Neuronal stem cell (in vitro differentiated cells): ENCODE data around the gene DOCK11.
"Not testable (repeated sequence)": the region's sequence is repeated elsewhere in the genome, so short reads cannot be mapped to it uniquely, and the experiment has no call there.

Experiments
- DNase-seq: peaks from one replicate; pipeline ENCODE4 v3.0.0-alpha.2; 2013; ENCODE audit warnings: low spot score
- H2AFZ ChIP-seq: one replicate; pipeline ENCODE4 v1.6.1; 2013; ENCODE audit warnings: mild to moderate bottlenecking, low read length, inconsistent platforms
- H2AK5ac ChIP-seq: 2 replicates; pipeline ENCODE4 v1.6.1; 2013; ENCODE audit warnings: low read depth, mild to moderate bottlenecking, inconsistent platforms, low read length, moderate library complexity, mixed read lengths
- H2BK120ac ChIP-seq: 2 replicates; pipeline ENCODE4 v1.6.1; 2013; ENCODE audit warnings: low read depth, mild to moderate bottlenecking, inconsistent platforms, low read length, moderate library complexity, mixed read lengths
- H2BK12ac ChIP-seq: one replicate; pipeline ENCODE4 v1.6.1; 2013; ENCODE audit warnings: low read length, inconsistent platforms
- H2BK15ac ChIP-seq: 2 replicates; pipeline ENCODE4 v1.6.1; 2013; ENCODE audit warnings: mild to moderate bottlenecking, low read length, inconsistent platforms, mixed read lengths
- H2BK5ac ChIP-seq: one replicate; pipeline ENCODE4 v1.6.1; 2013; ENCODE audit warnings: inconsistent platforms, mild to moderate bottlenecking, low read length, moderate library complexity
- H3K14ac ChIP-seq: one replicate; pipeline ENCODE4 v1.6.1; 2013; ENCODE audit warnings: low read length, inconsistent platforms
- H3K18ac ChIP-seq: 2 replicates; pipeline ENCODE4 v1.6.1; 2013; ENCODE audit warnings: low read length, inconsistent platforms
- H3K23ac ChIP-seq: 2 replicates; pipeline ENCODE4 v1.6.1; 2013; ENCODE audit warnings: low read depth, mild to moderate bottlenecking, mixed read lengths, low read length, inconsistent platforms; ENCODE audit not compliant: poor library complexity
- H3K27ac ChIP-seq: replicated peaks from 3 replicates; pipeline ENCODE4 v1.5.1; 2013; ENCODE audit warnings: low read length, inconsistent platforms
- H3K27me3 ChIP-seq, 3 experiments: 2 replicates each; pipeline ENCODE4 v1.6.1; 2013; ENCODE audit warnings: low read length in 3 of 3, mild to moderate bottlenecking in 2 of 3, inconsistent platforms in 1 of 3, low read depth in 1 of 3, mixed read lengths in 1 of 3, moderate library complexity in 1 of 3; ENCODE audit not compliant: control insufficient read depth in 3 of 3, insufficient read depth in 3 of 3
- H3K36me3 ChIP-seq, 2 donors: replicated peaks in 1 of 2; 2 replicates each; pipeline ENCODE4 v1.6.1; 2013; ENCODE audit warnings: low read length in 2 of 2; ENCODE audit not compliant: control insufficient read depth in 2 of 2, insufficient read depth in 2 of 2
- H3K4ac ChIP-seq: 2 replicates; pipeline ENCODE4 v1.6.1; 2013; ENCODE audit warnings: inconsistent platforms, mild to moderate bottlenecking, low read length, moderate library complexity
- H3K4me1 ChIP-seq, 2 donors: 1 replicate in 1 of 2; 2 replicates in 1 of 2; pipeline ENCODE4 v1.6.1; 2013; ENCODE audit warnings: low read length in 2 of 2, low read depth in 1 of 2; ENCODE audit not compliant: control insufficient read depth in 2 of 2, insufficient read depth in 1 of 2
- H3K4me2 ChIP-seq: one replicate; pipeline ENCODE4 v1.6.1; 2013; ENCODE audit warnings: mild to moderate bottlenecking, low read length, inconsistent platforms; ENCODE audit not compliant: insufficient read depth, poor library complexity, severe bottlenecking
- H3K4me3 ChIP-seq, 2 donors: 2 replicates each; pipeline ENCODE4 v1.5.1; 2013; ENCODE audit warnings: low read length in 2 of 2, mild to moderate bottlenecking in 2 of 2, inconsistent platforms in 1 of 2, moderate library complexity in 1 of 2
- H3K79me1 ChIP-seq: one replicate; pipeline ENCODE4 v1.6.1; 2013; ENCODE audit warnings: low read depth, mild to moderate bottlenecking, inconsistent platforms, low read length, moderate library complexity
- H3K9ac ChIP-seq: one replicate; pipeline ENCODE4 v1.6.1; 2013; ENCODE audit warnings: mild to moderate bottlenecking, low read depth, low read length, inconsistent platforms; ENCODE audit not compliant: poor library complexity
- H3K9me3 ChIP-seq, 2 donors: replicated peaks in 1 of 2; 2 replicates each; pipeline versions ENCODE3 to v1.6.1; 2013; ENCODE audit warnings: low read length in 2 of 2, mild to moderate bottlenecking in 2 of 2, inconsistent platforms in 1 of 2, low read depth in 1 of 2, mixed read lengths in 1 of 2, moderate library complexity in 1 of 2; ENCODE audit not compliant: control insufficient read depth in 2 of 2, insufficient read depth in 1 of 2
- H4K8ac ChIP-seq: one replicate; pipeline ENCODE4 v1.6.1; 2013; ENCODE audit warnings: low read depth, mild to moderate bottlenecking, inconsistent platforms, low read length, moderate library complexity
- H4K91ac ChIP-seq: one replicate; pipeline ENCODE4 v1.6.1; 2013; ENCODE audit warnings: low read length, low read depth, mild to moderate bottlenecking, inconsistent platforms; ENCODE audit not compliant: poor library complexity
- WGBS, 2 donors: extraction: QIAGEN DNeasy Blood & Tissue Kit; methylation state at CpG; one replicate each; pipeline ENCODE4 v1.1.7; 2013; ENCODE audit warnings: missing lambda C conversion rate in 2 of 2, mixed read lengths in 1 of 2; ENCODE audit not compliant: insufficient read length in 2 of 2, insufficient replicate concordance in 1 of 2; ENCODE audit errors: extremely low coverage in 2 of 2; 5-methylcytosine and 5-hydroxymethylcytosine counted together

DOCK11 gene

GRCh38 chrX:118715917-118716316, 220.3 kb downstream of the DOCK11 start:
- not testable (repeated sequence) for H3K4me2 ChIP-seq, H3K23ac ChIP-seq, H3K36me3 ChIP-seq, H2BK5ac ChIP-seq, H3K18ac ChIP-seq, H3K27ac ChIP-seq, H3K4me3 ChIP-seq, H3K9ac ChIP-seq, H2AFZ ChIP-seq, H3K79me1 ChIP-seq, DNase-seq, H2BK120ac ChIP-seq, H3K4me1 ChIP-seq, H4K8ac ChIP-seq, H3K27me3 ChIP-seq, H2BK15ac ChIP-seq, H2BK12ac ChIP-seq, H2AK5ac ChIP-seq, H3K9me3 ChIP-seq, H3K14ac ChIP-seq, H3K4ac ChIP-seq, H4K91ac ChIP-seq
- WGBS, 2 donors, result no CpG with 5 or more reads among the region's 14 CpGs

DNA sequence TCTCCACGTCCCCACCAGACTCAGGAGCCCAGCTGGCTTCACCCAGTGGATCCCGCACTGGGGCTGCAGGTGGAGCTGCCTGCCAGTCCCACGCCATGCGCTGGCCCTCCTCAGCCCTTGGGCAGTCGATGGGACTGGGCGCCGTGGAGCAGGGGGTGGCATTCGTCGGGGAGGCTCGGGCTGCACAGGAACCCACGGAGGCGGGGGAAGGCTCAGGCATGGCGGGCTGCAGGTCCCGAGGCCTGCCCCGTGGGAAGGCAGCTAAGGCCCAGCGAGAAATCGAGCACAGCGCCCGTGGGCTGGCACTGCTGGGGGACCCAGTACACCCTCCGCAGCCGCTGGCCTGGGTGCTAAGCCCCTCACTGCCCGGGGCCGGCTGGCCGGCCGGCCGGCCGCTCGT, 221.2 kb downstream of the DOCK11 start:
- H2AFZ ChIP-seq, H2BK5ac ChIP-seq, H3K4me1 ChIP-seq, DNase-seq, H3K4me2 ChIP-seq, H3K9me3 ChIP-seq, H3K4ac ChIP-seq, H2BK12ac ChIP-seq, H3K27ac ChIP-seq, H3K36me3 ChIP-seq, H3K9ac ChIP-seq, H3K27me3 ChIP-seq, H2BK15ac ChIP-seq, H2AK5ac ChIP-seq, H3K79me1 ChIP-seq, H3K23ac ChIP-seq, H3K4me3 ChIP-seq, H3K18ac ChIP-seq, H2BK120ac ChIP-seq, H4K8ac ChIP-seq, H4K91ac ChIP-seq, H3K14ac ChIP-seq: not testable (repeated sequence)
- no CpG with 5 or more reads among the region's 28 CpGs for WGBS, 2 donors

DNA sequence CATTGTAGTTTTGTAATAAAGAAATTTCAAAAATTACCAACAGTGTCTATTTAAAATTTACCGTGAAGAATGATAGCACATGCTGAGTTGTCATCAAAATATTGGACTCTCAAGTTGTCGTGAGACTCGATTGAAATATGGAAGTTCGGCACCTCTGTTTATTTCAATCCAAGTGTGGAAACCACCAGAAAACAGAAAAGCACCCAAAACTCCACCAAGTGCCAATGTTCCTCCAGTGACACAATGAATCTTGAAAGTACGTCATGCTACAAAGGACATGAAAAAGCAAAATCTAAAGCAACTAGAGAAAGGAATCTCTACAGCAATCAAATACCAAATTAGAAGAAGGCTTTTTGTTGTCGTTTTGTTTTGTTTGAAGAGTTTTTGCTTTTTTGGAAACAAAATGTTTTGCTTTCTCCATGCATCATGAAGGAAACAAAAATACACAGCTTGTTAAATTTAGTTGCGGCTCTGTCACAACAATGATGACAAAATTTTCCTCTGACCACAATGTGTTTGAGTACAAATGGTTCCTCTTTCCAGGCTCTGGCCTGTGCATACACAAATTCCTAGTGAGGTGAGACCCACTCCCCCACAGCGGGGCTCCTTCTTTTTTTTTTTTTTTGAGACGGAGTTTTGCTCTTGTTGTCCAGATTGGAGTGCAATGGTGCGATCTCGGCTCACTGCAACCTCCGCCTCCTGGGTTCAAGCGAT, 222.2 kb downstream of the DOCK11 start:
- H3K27ac ChIP-seq, result no peak overlapping the region
- no peak overlapping the region for H2AK5ac ChIP-seq
- H3K23ac ChIP-seq, result no peak overlapping the region
- H3K14ac ChIP-seq, result no peak overlapping the region
- no peak overlapping the region for H3K9ac ChIP-seq
- no peaks in the 10 kb centered on the region for H3K4me1 ChIP-seq
- H3K9me3 ChIP-seq, result no peaks in the 10 kb centered on the region
- no peaks in the 10 kb centered on the region for H3K36me3 ChIP-seq
- no peak for DNase-seq
- WGBS, 2 donors, result no CpG with 5 or more reads among the region's 13 CpGs
- H2BK5ac ChIP-seq, result no peak overlapping the region
- H2BK15ac ChIP-seq, result no peak overlapping the region
- no peak overlapping the region for H3K18ac ChIP-seq
- H3K4me3 ChIP-seq, result no peak overlapping the region
- H3K79me1 ChIP-seq, result no peaks in the 10 kb centered on the region
- no peak overlapping the region for H4K91ac ChIP-seq
- no peaks in the 10 kb centered on the region for H3K27me3 ChIP-seq
- H4K8ac ChIP-seq, result no peak overlapping the region
- no peak overlapping the region for H3K4me2 ChIP-seq
- H2BK120ac ChIP-seq, result no peak overlapping the region
- no peak overlapping the region for H3K4ac ChIP-seq
- H2AFZ ChIP-seq, result no peak overlapping the region
- H2BK12ac ChIP-seq, result no peak overlapping the region

DNA sequence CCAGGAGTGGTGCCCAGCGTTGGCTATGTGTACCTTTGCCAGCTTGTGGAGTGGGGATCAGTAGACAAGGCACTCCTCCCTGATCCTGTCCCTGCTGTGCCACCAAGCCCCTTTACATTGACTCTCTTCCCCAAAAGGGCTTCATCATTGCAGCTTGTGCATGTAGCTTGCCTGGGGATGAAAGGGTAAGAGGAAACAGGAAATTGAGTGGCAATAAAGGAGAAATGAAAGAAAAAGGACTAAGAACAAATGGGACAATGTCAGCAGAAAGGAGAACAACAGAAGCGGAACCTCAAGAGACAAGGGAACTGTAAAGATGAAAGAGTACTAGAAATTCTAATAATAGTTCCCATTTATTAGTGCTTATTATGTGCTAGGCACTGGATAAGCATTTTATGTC, 223.1 kb downstream of the DOCK11 start:
- H3K4me2 ChIP-seq, result no peak overlapping the region
- H3K18ac ChIP-seq, result no peak overlapping the region
- no peak overlapping the region for H3K9ac ChIP-seq
- H3K14ac ChIP-seq, result no peak overlapping the region
- no peak for DNase-seq
- no peak overlapping the region for H4K8ac ChIP-seq
- H3K23ac ChIP-seq, result no peak overlapping the region
- no CpG with 5 or more reads among the region's 2 CpGs for WGBS, 2 donors
- no peak overlapping the region for H2AFZ ChIP-seq
- no peak overlapping the region for H2BK5ac ChIP-seq
- H3K4ac ChIP-seq, result no peak overlapping the region
- no peak overlapping the region for H2BK12ac ChIP-seq
- H3K79me1 ChIP-seq, result no peaks in the 10 kb centered on the region
- no peak overlapping the region for H2BK15ac ChIP-seq
- no peaks in the 10 kb centered on the region for H3K27me3 ChIP-seq
- no peaks in the 10 kb centered on the region for H3K4me1 ChIP-seq
- no peaks in the 10 kb centered on the region for H3K9me3 ChIP-seq
- H2AK5ac ChIP-seq, result no peak overlapping the region
- no peak overlapping the region for H3K27ac ChIP-seq
- no peak overlapping the region for H3K4me3 ChIP-seq
- H2BK120ac ChIP-seq, result no peak overlapping the region
- H4K91ac ChIP-seq, result no peak overlapping the region
- H3K36me3 ChIP-seq, result no peaks in the 10 kb centered on the region
